ENCODE results near the gene HEMK1.

DNA sequence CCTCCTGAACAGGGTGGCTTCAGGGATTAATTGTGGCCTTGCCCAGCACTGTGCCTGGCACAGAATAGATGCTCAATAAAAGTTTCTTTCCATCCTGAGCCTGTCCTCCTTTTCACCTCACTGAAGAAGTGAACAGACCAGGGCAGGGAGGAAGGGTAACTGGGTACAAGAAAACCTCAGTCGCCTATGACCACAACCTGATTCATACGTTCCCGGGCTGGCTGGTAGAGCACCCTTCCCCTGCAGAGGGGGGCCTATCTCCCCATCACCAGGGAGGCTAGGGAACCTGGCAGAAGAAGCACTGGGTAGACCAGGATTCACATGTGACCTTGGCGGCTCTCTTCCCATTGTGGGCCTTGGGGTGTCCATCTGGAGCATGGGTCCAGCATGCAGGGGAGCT, 38.1 kb upstream of the HEMK1 start:
- TF ChIP-seq POLR2A (IDR thresholded peaks at IDR 0.05; ENCODE audit: low read depth, low read length) (no peak), RFX5 (IDR thresholded peaks at IDR 0.05; ENCODE audit: low read depth, low read length) (no peak), CTCF (conservative IDR thresholded peaks at IDR 0.05; ENCODE audit: low read depth, low read length) (no peak), CEBPB (IDR thresholded peaks at IDR 0.05; ENCODE audit: low read depth, low read length) (no peak), RAD21 (IDR thresholded peaks at IDR 0.05; ENCODE audit: low read length) (no peak), USF2 (IDR thresholded peaks at IDR 0.05; ENCODE audit: low read depth, low read length) (no peak), NFE2L2 (IDR thresholded peaks at IDR 0.05; ENCODE audit: low read depth, low read length) (no peak), MAZ (IDR thresholded peaks at IDR 0.05; ENCODE audit: borderline replicate concordance, low read depth, low read length) (no peak)
